Peyer's patch (tissue), 4 donors: Measurements from ENCODE around the gene RNF38.

Source experiments
- POLR2A ChIP-seq, 2 donors: fragments of 450-650 bp; IDR thresholded peaks; one replicate each; pipeline ENCODE4 v1.5.1; 2017; ENCODE audit warnings: antibody characterized with exemption in 2 of 2, mild to moderate bottlenecking in 2 of 2, moderate library complexity in 2 of 2
- TF ChIP-seq, protein P1 (sequence below), 6 experiments: fragments of 450-650 bp in 4 of 6; fragments of 200-600 bp in 2 of 6; sonication (generic) in 1 of 6; IDR thresholded peaks; one replicate each; pipeline ENCODE4 v1.5.1; 2017 to 2019; ENCODE audit warnings: antibody characterized with exemption in 6 of 6, mild to moderate bottlenecking in 3 of 6, moderate library complexity in 1 of 6

DNA sequence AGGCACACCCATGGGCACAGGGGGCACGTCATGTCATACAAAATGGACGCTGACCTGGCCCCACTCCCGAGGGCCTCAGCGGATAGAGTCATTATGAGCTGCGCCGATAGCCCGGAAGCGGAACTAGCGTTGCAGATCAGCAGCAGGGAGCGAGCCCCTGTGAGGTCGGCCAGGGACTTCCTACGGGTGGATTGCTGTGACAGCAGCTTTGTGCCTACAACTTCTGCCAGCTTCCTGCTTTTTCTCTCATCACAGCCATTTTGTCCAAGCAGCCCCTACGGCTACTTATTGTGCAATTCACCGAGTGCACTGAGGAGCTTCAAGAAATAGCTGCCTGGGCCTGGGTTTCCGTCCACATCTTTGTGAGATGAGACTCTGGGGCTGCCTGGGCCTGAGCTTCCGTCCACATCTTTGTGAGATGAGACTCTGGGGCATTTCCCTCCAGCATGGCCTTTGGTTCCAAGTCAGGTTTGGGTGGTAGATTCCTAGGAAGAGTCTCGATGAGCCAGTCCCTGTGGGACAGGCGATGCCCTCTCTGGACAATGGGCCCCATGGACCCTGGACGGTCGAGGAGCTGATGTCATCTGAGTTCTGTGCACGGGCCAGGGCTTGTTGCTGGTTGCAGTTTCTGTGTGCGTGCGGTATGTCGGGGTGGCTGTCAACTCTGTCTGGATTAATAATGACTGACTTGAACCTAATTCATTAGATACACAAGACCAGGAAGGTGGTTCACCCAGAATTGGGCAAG is 74.8 kb downstream of the RNF38 start:
- TF ChIP-seq, protein P1, sequence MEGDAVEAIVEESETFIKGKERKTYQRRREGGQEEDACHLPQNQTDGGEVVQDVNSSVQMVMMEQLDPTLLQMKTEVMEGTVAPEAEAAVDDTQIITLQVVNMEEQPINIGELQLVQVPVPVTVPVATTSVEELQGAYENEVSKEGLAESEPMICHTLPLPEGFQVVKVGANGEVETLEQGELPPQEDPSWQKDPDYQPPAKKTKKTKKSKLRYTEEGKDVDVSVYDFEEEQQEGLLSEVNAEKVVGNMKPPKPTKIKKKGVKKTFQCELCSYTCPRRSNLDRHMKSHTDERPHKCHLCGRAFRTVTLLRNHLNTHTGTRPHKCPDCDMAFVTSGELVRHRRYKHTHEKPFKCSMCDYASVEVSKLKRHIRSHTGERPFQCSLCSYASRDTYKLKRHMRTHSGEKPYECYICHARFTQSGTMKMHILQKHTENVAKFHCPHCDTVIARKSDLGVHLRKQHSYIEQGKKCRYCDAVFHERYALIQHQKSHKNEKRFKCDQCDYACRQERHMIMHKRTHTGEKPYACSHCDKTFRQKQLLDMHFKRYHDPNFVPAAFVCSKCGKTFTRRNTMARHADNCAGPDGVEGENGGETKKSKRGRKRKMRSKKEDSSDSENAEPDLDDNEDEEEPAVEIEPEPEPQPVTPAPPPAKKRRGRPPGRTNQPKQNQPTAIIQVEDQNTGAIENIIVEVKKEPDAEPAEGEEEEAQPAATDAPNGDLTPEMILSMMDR (IDR thresholded peaks at IDR 0.05): no peak
- no peak for TF ChIP-seq POLR2A (IDR thresholded peaks at IDR 0.05)
